H1 (cell line): Measurements from ENCODE around the gene MAP2K1. TPM values are rescaled to one million over a fixed set of nuclear protein-coding genes. Genes with fewer than 3 reads are reported as not detected.

Experiments used
- CTCF ChIA-PET: fragments of 300-600 bp; sonication (Branson Sonifier 250); formaldehyde crosslinking; loops from one replicate; lab custom pipeline; 2021; ENCODE audit not compliant: partially characterized antibody; lab: Charles Lee
- POLR2A ChIA-PET: fragments of 300-600 bp; sonication (Branson Sonifier 250); formaldehyde crosslinking; loops from one replicate; lab custom pipeline; 2021; ENCODE audit warnings: inconsistent platforms; ENCODE audit not compliant: partially characterized antibody; lab: Charles Lee
- DNase-seq, 2 experiments: peaks; one replicate each; pipeline versions ENCODE4 v3.0.0 to v3.0.0-alpha.2; 2010 to 2022; ENCODE audit warnings: low spot score in 2 of 2, low read depth in 1 of 2, mixed read lengths in 1 of 2
- FAIRE-seq: peaks from 2 replicates; lab custom pipeline; 2011; peaks lifted over from hg19 to GRCh38; lab: Jason Lieb, UNC
- H2AFZ ChIP-seq: 2 replicates; pipeline ENCODE4 v1.8.1; 2012; ENCODE audit warnings: low read length, inconsistent platforms
- H2AK5ac ChIP-seq: 2 replicates; pipeline ENCODE4 v1.6.1; 2013; ENCODE audit warnings: low read depth, low read length
- H2BK120ac ChIP-seq: replicated peaks from 2 replicates; pipeline ENCODE3; 2013; ENCODE audit warnings: low read depth, low read length, inconsistent platforms
- H2BK12ac ChIP-seq: 2 replicates; pipeline ENCODE4 v1.6.1; 2013; ENCODE audit warnings: low read depth, low read length
- H2BK15ac ChIP-seq: 2 replicates; pipeline ENCODE4 v1.6.1; 2013; ENCODE audit warnings: low read length
- H2BK20ac ChIP-seq: 2 replicates; pipeline ENCODE4 v1.6.1; 2013; ENCODE audit warnings: low read length
- H2BK5ac ChIP-seq: 2 replicates; pipeline ENCODE4 v1.6.1; 2013; ENCODE audit warnings: low read depth, low read length
- H3K14ac ChIP-seq: 2 replicates; pipeline ENCODE4 v1.6.1; 2013; ENCODE audit warnings: inconsistent platforms; ENCODE audit not compliant: insufficient read length
- H3K18ac ChIP-seq: 2 replicates; pipeline ENCODE4 v1.6.1; 2013; ENCODE audit warnings: low read length; ENCODE audit errors: extremely low read depth
- H3K23ac ChIP-seq: 2 replicates; pipeline ENCODE4 v1.6.1; 2013; ENCODE audit warnings: inconsistent platforms; ENCODE audit not compliant: insufficient read length
- H3K23me2 ChIP-seq: 2 replicates; pipeline ENCODE4 v1.6.1; 2013; ENCODE audit warnings: low read depth, low read length
- H3K27ac ChIP-seq: 2 replicates; pipeline ENCODE4 v1.6.1; 2011; ENCODE audit warnings: low read depth, low read length, inconsistent platforms
- H3K27me3 ChIP-seq, 4 experiments: replicated peaks in 1 of 4; 1 replicate in 1 of 4; 2 replicates in 3 of 4; pipeline versions ENCODE4 v1.6.1 to v1.8.1; 2011 to 2013; ENCODE audit warnings: low read length in 3 of 4, mild to moderate bottlenecking in 3 of 4, inconsistent platforms in 2 of 4, mixed read lengths in 2 of 4, moderate library complexity in 1 of 4; ENCODE audit not compliant: control insufficient read depth in 3 of 4, insufficient read depth in 3 of 4; ENCODE audit errors: extremely low read depth in 1 of 4
- H3K36me3 ChIP-seq, 4 experiments: 2 replicates each; pipeline versions ENCODE4 v1.6.1 to v1.8.1; 2011 to 2013; ENCODE audit warnings: mild to moderate bottlenecking in 4 of 4, low read length in 3 of 4, moderate library complexity in 2 of 4, control low read depth in 1 of 4, inconsistent platforms in 1 of 4; ENCODE audit not compliant: insufficient read depth in 4 of 4, control insufficient read depth in 2 of 4
- H3K4ac ChIP-seq: replicated peaks from 2 replicates; pipeline ENCODE3; 2013; ENCODE audit warnings: low read length, low read depth, mixed read lengths, inconsistent platforms; ENCODE audit not compliant: insufficient read length
- H3K4me1 ChIP-seq, 4 experiments: replicated peaks in 1 of 4; 1 replicate in 1 of 4; 2 replicates in 3 of 4; pipeline versions ENCODE4 v1.6.1 to v1.8.1; 2011 to 2013; ENCODE audit warnings: low read length in 3 of 4, inconsistent platforms in 2 of 4, mixed read lengths in 1 of 4; ENCODE audit not compliant: insufficient read depth in 4 of 4, control insufficient read depth in 3 of 4
- H3K4me2 ChIP-seq, 2 experiments: 2 replicates each; pipeline versions ENCODE4 v1.6.1 to v1.8.1; 2011 to 2013; ENCODE audit warnings: low read depth in 2 of 2, low read length in 2 of 2, control low read depth in 1 of 2, inconsistent platforms in 1 of 2, mild to moderate bottlenecking in 1 of 2; ENCODE audit not compliant: insufficient read depth in 1 of 2
- H3K4me3 ChIP-seq, 4 experiments: fragments of 200-600, 300-600 bp in 1 of 4; sonication (generic), shearing (Covaris generic), sonication (Bioruptor Twin) in 1 of 4; 2 replicates each; pipeline versions ENCODE4 v1.5.1 to v1.8.1; 2011 to 2016; ENCODE audit warnings: low read length in 4 of 4, low read depth in 3 of 4, control low read depth in 2 of 4, inconsistent platforms in 2 of 4, mild to moderate bottlenecking in 2 of 4, mixed read lengths in 1 of 4, moderate library complexity in 1 of 4; ENCODE audit not compliant: insufficient read depth in 2 of 4; ENCODE audit errors: extremely low read depth in 1 of 4
- H3K56ac ChIP-seq: replicated peaks from 2 replicates; pipeline ENCODE3; 2013; ENCODE audit warnings: low read depth, mild to moderate bottlenecking, mixed read lengths, low read length, inconsistent platforms; ENCODE audit not compliant: insufficient read length
- H3K79me1 ChIP-seq: 2 replicates; pipeline ENCODE4 v1.6.1; 2013; ENCODE audit warnings: low read depth, low read length, control low read depth
- H3K79me2 ChIP-seq, 2 experiments: 2 replicates each; pipeline versions ENCODE4 v1.6.1 to v1.8.1; 2012 to 2013; ENCODE audit warnings: low read length in 2 of 2, mild to moderate bottlenecking in 2 of 2, inconsistent platforms in 1 of 2; ENCODE audit not compliant: insufficient read depth in 2 of 2, control insufficient read depth in 1 of 2
- H3K9ac ChIP-seq, 4 experiments: replicated peaks in 1 of 4; 1 replicate in 1 of 4; 2 replicates in 3 of 4; pipeline versions ENCODE4 v1.6.1 to v1.8.1; 2011 to 2013; ENCODE audit warnings: low read depth in 3 of 4, low read length in 3 of 4, control low read depth in 2 of 4, mild to moderate bottlenecking in 2 of 4, moderate library complexity in 2 of 4, inconsistent platforms in 1 of 4; ENCODE audit errors: extremely low read depth in 1 of 4
- H3K9me3 ChIP-seq, 2 experiments: 2 replicates each; pipeline versions ENCODE4 v1.6.1 to v1.8.1; 2012 to 2013; ENCODE audit warnings: mild to moderate bottlenecking in 2 of 2, moderate library complexity in 2 of 2, control low read depth in 1 of 2, inconsistent platforms in 1 of 2, low read depth in 1 of 2, low read length in 1 of 2, mixed read lengths in 1 of 2; ENCODE audit not compliant: insufficient read depth in 2 of 2
- H4K20me1 ChIP-seq, 2 experiments: replicated peaks in 1 of 2; 2 replicates each; pipeline versions ENCODE3 to v1.8.1; 2011 to 2013; ENCODE audit warnings: inconsistent platforms in 2 of 2, low read length in 2 of 2, mild to moderate bottlenecking in 1 of 2; ENCODE audit not compliant: insufficient read depth in 2 of 2, control insufficient read depth in 1 of 2
- H4K5ac ChIP-seq: 2 replicates; pipeline ENCODE4 v1.6.1; 2013; ENCODE audit warnings: low read length, low read depth, mixed read lengths, inconsistent platforms; ENCODE audit not compliant: insufficient read length
- H4K8ac ChIP-seq: 2 replicates; pipeline ENCODE4 v1.8.0; 2013; ENCODE audit warnings: mild to moderate bottlenecking, moderate library complexity, low read length, inconsistent platforms; ENCODE audit not compliant: insufficient read depth; ENCODE audit errors: extremely low read depth
- H4K91ac ChIP-seq: replicated peaks from 2 replicates; pipeline ENCODE3; 2013; ENCODE audit warnings: low read length, mixed read lengths, inconsistent platforms; ENCODE audit not compliant: insufficient read length
- CBX5 ChIP-seq: fragments of 300-800, 300-1000 bp; sonication (generic); IDR thresholded peaks from 2 replicates; pipeline ENCODE4 v1.7.1; 2016; ENCODE audit warnings: antibody characterized with exemption, low read length, low read depth
- RNF2 ChIP-seq: fragments of 200-900, 300-1000 bp; sonication (generic); IDR thresholded peaks from 2 replicates; pipeline ENCODE4 v1.7.1; 2016; ENCODE audit warnings: borderline replicate concordance, low read depth, mild to moderate bottlenecking, antibody characterized with exemption, low read length; ENCODE audit not compliant: poor library complexity, severe bottlenecking; ENCODE audit errors: missing control alignments
- SIRT6 ChIP-seq: IDR thresholded peaks from one replicate; pipeline ENCODE4 v1.7.1; 2012; ENCODE audit warnings: low read length, inconsistent platforms
- TCF12 ChIP-seq: IDR thresholded peaks from 2 replicates; pipeline ENCODE4 v1.6.1; 2011; ENCODE audit warnings: low read depth, mild to moderate bottlenecking, low read length
- WGBS, 2 experiments: shearing (Covaris generic) in 1 of 2; methylation state at CpG; one replicate each; pipeline versions ENCODE4 v1.1.6 to v1.1.7; 2013 to 2015; ENCODE audit warnings: low lambda C conversion rate in 2 of 2, mixed read lengths in 2 of 2, inconsistent platforms in 1 of 2, low coverage in 1 of 2, missing lambda C conversion rate in 1 of 2; ENCODE audit not compliant: insufficient replicate concordance in 2 of 2, insufficient coverage in 1 of 2, insufficient read length in 1 of 2; ENCODE audit errors: extremely low coverage in 1 of 2, missing lambda C conversion rate in 1 of 2; 5-methylcytosine and 5-hydroxymethylcytosine counted together
- polyA plus RNA-seq, 7 experiments: library from polyadenylated mRNA; depleted of rRNA in 3 of 7; stranded (reverse) in 5 of 7; unstranded in 2 of 7; fragments of >200 nt in 5 of 7; fragments of 200-250 nt in 2 of 7; gene quantifications; 1 replicate in 5 of 7; 2 replicates in 1 of 7; 4 replicates in 1 of 7; pipeline versions ENCODE4 v1.2.1 to v1.2.3, GENCODE V29; 2011 to 2013; ENCODE audit warnings: missing spikeins in 2 of 7, mixed read lengths in 2 of 7
- total RNA-seq: library from RNA; stranded (reverse); fragmentation: NEBNext Ultra II Directional; extraction: Animal tissue kit (Norgen Biotek cat#: 25700); gene quantifications from 2 replicates; pipeline ENCODE4 v1.2.1, GENCODE V29; 2021
- TF ChIP-seq, protein P1 (sequence below), 3 experiments: IDR thresholded peaks; 1 replicate in 2 of 3; 2 replicates in 1 of 3; pipeline versions ENCODE4 v1.5.1 to v1.6.1; 2011; ENCODE audit warnings: low read length in 3 of 3, mild to moderate bottlenecking in 3 of 3, inconsistent platforms in 2 of 3, low read depth in 1 of 3, moderate library complexity in 1 of 3; ENCODE audit not compliant: insufficient read depth in 1 of 3; ENCODE audit errors: control extremely low read depth in 1 of 3
- TF ChIP-seq, protein P2 (sequence below): IDR thresholded peaks from 2 replicates; pipeline ENCODE4 v1.6.1; 2011; ENCODE audit warnings: low read depth, mild to moderate bottlenecking, low read length; ENCODE audit not compliant: insufficient read depth

Gene MAP2K1
- total and polyA plus RNA-seq, 2 of the 8 experiments (the other 6 are each of a cell fraction or from before 2014, with no cell fraction given): 54.7 to 78.2 TPM

DNA sequence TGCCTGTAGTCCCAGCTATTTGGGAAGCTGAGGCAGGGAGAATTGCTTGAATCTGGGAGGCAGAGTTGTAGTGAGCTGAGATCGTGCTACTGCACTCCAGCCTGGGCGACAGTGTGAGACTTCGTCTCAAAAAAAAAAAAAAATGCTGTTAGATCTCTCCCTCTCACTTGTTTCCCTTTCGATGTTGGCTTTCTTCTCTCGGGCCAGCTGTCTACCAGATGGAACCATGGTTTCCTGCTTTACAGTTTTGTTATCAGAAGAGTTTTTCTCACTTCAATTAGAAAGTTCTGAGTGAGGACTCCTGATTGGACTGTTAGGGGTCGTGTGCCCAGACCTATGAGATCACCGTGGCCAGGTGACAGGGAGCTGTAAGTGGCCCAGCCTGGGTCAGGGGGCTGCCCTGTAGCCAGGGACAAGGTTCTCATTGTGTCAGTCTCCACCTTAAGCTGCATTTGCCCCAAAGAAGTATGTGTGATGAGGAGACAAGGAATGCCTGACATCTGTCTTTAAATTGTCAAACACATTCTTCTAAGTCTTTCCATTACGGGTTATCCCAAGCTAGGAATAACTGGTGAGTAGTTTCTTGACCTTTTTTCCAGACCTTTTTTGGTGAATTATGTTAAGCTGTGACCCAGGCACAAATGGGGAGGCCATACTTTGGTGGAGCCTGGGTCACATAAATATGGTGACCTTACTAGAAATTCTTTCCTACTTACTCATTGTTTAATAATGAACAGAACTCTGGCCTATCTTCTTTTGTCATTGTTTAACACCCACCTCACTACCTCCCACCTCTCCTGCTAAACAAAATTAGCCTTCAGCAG lies 85.7 kb downstream of the MAP2K1 start:
- 91% methylated on average over 8 of the region's 8 CpGs; no CpG with 5 or more reads in 1 of the 2 experiments for WGBS, 2 experiments
- H3K27ac ChIP-seq: peak overlapping the region; percentile 62; the same call in 1 of the 2 replicates
- TF ChIP-seq, protein P1, sequence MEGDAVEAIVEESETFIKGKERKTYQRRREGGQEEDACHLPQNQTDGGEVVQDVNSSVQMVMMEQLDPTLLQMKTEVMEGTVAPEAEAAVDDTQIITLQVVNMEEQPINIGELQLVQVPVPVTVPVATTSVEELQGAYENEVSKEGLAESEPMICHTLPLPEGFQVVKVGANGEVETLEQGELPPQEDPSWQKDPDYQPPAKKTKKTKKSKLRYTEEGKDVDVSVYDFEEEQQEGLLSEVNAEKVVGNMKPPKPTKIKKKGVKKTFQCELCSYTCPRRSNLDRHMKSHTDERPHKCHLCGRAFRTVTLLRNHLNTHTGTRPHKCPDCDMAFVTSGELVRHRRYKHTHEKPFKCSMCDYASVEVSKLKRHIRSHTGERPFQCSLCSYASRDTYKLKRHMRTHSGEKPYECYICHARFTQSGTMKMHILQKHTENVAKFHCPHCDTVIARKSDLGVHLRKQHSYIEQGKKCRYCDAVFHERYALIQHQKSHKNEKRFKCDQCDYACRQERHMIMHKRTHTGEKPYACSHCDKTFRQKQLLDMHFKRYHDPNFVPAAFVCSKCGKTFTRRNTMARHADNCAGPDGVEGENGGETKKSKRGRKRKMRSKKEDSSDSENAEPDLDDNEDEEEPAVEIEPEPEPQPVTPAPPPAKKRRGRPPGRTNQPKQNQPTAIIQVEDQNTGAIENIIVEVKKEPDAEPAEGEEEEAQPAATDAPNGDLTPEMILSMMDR (IDR thresholded peaks at IDR 0.05; ENCODE audit: control extremely low read depth in 1 of 3, insufficient read depth in 1 of 3, low read depth in 1 of 3, low read length in 3 of 3): no peak
- TF ChIP-seq CBX5: no peak
- TF ChIP-seq SIRT6: no peak
- no peak for TF ChIP-seq RNF2
- TF ChIP-seq TCF12: no peak
- TF ChIP-seq, protein P2, sequence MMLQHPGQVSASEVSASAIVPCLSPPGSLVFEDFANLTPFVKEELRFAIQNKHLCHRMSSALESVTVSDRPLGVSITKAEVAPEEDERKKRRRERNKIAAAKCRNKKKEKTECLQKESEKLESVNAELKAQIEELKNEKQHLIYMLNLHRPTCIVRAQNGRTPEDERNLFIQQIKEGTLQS: no peak

More for the DNA sequence above, 85.7 kb downstream of the MAP2K1 start:
- Histone ChIP-seq H3K23ac (no peak overlapping the region), H3K56ac (no peak overlapping the region), H2AFZ (no peak overlapping the region), H3K4me2 (peak overlapping the region in 1 of 2 experiments; percentile 78; a peak in 1 of 4 replicates), H3K18ac (no peak overlapping the region; the same call in 1 of the 2 replicates), H3K79me2 (peaks cover 0 to 20% of the 10 kb centered on the region in 2 experiments; a peak in 1 of 4 replicates), H2BK12ac (0 out of 2 replicates have a peak overlapping the region, but pooled peaks have one; percentile 10), H3K4me1 (peaks cover 23 to 57% (median 44%) of the 10 kb centered on the region in 4 experiments), H4K20me1 (peaks cover 0 to 3% of the 10 kb centered on the region in 2 experiments), H4K5ac (peak overlapping the region; percentile 67), H2BK5ac (peak overlapping the region; percentile 66; the same call in 1 of the 2 replicates), H2AK5ac (0 out of 2 replicates have a peak overlapping the region, but pooled peaks have one; percentile 53), H3K36me3 (peaks cover 0 to 3% (median 0%) of the 10 kb centered on the region in 4 experiments; a peak in 1 of 8 replicates), H3K14ac (no peak overlapping the region), H3K27me3 (no peaks in the 10 kb centered on the region), H2BK15ac (no peak overlapping the region), H2BK120ac (no peak overlapping the region), H4K91ac (no peak overlapping the region), H3K9ac (peak overlapping the region in 1 of 4 experiments; percentile 31; a peak in 1 of 7 replicates), H3K23me2 (no peaks in the 10 kb centered on the region), H3K9me3 (no peaks in the 10 kb centered on the region), H3K4me3 (peak overlapping the region in 1 of 4 experiments; percentile 0; a peak in 1 of 8 replicates), H2BK20ac (no peak overlapping the region), H3K79me1 (no peaks in the 10 kb centered on the region; the same call in 1 of the 2 replicates), H4K8ac (no peak overlapping the region), H3K4ac (no peak overlapping the region)
- FAIRE-seq (no peak), DNase-seq (no peak)
- ChIA-PET POLR2A (interaction anchor here (1.2 to 3.3 kb wide), 3 partner anchors 14 to 33 kb away, joined by 3 to 17 read pairs (median 4); partner anchors contain the start of genes SNAPC5 and ZWILCH), CTCF (interaction anchor here (0.6 to 5.4 kb wide), 10 partner anchors 13 to 469 kb away, joined by 3 to 40 read pairs (median 4); partner anchors contain the start of gene SNAPC5)
